GM18868 (cell line): Measurements from ENCODE around the gene SSH3.
"Not testable (repeated sequence)": the region's sequence is repeated elsewhere in the genome, so short reads cannot be mapped to it uniquely, and the experiment has no call there.

Source experiments
- ATAC-seq: cut with Tn5 transposase; IDR thresholded peaks from one replicate; pipeline ENCODE4 v1.9.1; 2021; ENCODE audit warnings: mild to moderate bottlenecking, moderate library complexity; ENCODE audit not compliant: unreplicated experiment

The SSH3 gene

GRCh38 chr11:67310246-67311050 is 7.1 kb downstream of the SSH3 start:
- ATAC-seq, result no peak

- ATAC-seq, result no peak
These were observed 7.8 kb downstream of the SSH3 start for GRCh38 chr11:67311051-67311555.

- no peak for ATAC-seq
These were observed 8.3 kb downstream of the SSH3 start for GRCh38 chr11:67311556-67312082.

- ATAC-seq, result no peak
These were observed 9.1 kb downstream of the SSH3 start for GRCh38 chr11:67312187-67313021.

GRCh38 chr11:67313125-67313890 is 10.0 kb downstream of the SSH3 start:
- no peak for ATAC-seq

GRCh38 chr11:67314218-67314617 is 10.9 kb downstream of the SSH3 start:
- ATAC-seq, result no peak

- no peak for ATAC-seq
These were observed 12.1 kb downstream of the SSH3 start for GRCh38 chr11:67315325-67315909.

GRCh38 chr11:67316882-67317204 is 13.5 kb downstream of the SSH3 start:
- ATAC-seq, result no peak

GRCh38 chr11:67317205-67317887 is 14.0 kb downstream of the SSH3 start:
- peak; percentile 77 for ATAC-seq

- peak; percentile 15 for ATAC-seq
These were observed 14.7 kb downstream of the SSH3 start for GRCh38 chr11:67317888-67318555.

GRCh38 chr11:67318876-67319275 is 15.5 kb downstream of the SSH3 start:
- ATAC-seq, result not testable (repeated sequence)

GRCh38 chr11:67320011-67320410 is 16.7 kb downstream of the SSH3 start:
- ATAC-seq, result no peak

- ATAC-seq, result no peak
These were observed 17.4 kb downstream of the SSH3 start for GRCh38 chr11:67320691-67321090.

GRCh38 chr11:67321313-67321871 is 18.1 kb downstream of the SSH3 start:
- no peak for ATAC-seq

GRCh38 chr11:67322049-67322448 is 18.7 kb downstream of the SSH3 start:
- ATAC-seq, result no peak

GRCh38 chr11:67323526-67323925 is 20.2 kb downstream of the SSH3 start:
- ATAC-seq, result no peak

- ATAC-seq, result no peak
These were observed 28.9 kb downstream of the SSH3 start for GRCh38 chr11:67332081-67332691.

GRCh38 chr11:67337257-67337656 is 33.9 kb downstream of the SSH3 start:
- no peak for ATAC-seq

GRCh38 chr11:67344264-67344663 is 40.9 kb downstream of the SSH3 start:
- ATAC-seq, result no peak
